HepG2 (cell line): Measurements from ENCODE around the gene PKMYT1. TPM values are rescaled to one million over a fixed set of nuclear protein-coding genes. Genes with fewer than 3 reads are reported as not detected.

Experiments used
- ARNT ChIP-seq: fragments of 450-650 bp; IDR thresholded peaks from 2 replicates; pipeline ENCODE4 v1.6.1; 2017
- GTF3A ChIP-seq: sonication (generic); formaldehyde crosslinking; conservative IDR thresholded peaks from 2 replicates; pipeline ENCODE4 v1.4.0; 2020; ENCODE audit warnings: mild to moderate bottlenecking, missing genetic modification reagents
- KLF12 ChIP-seq: sonication (generic); formaldehyde crosslinking; IDR thresholded peaks from 2 replicates; pipeline ENCODE4 v1.4.0; 2020; ENCODE audit warnings: missing genetic modification reagents, borderline replicate concordance
- MEIS2 ChIP-seq: sonication (generic); formaldehyde crosslinking; IDR thresholded peaks from 2 replicates; pipeline ENCODE4 v1.9.0; 2021; ENCODE audit warnings: mild to moderate bottlenecking, missing genetic modification reagents
- POLR2G ChIP-seq: fragments of 200-400 bp; formaldehyde crosslinking; IDR thresholded peaks from 2 replicates; pipeline ENCODE4 v1.6.1; 2018; ENCODE audit warnings: mild to moderate bottlenecking, low read depth, low read length, moderate library complexity
- ZNF354B ChIP-seq: sonication (generic); formaldehyde crosslinking; IDR thresholded peaks from 2 replicates; pipeline ENCODE4 v1.8.0; 2022; ENCODE audit warnings: mild to moderate bottlenecking, missing genetic modification reagents
- ZNF564 ChIP-seq: sonication (generic); formaldehyde crosslinking; IDR thresholded peaks from 2 replicates; pipeline ENCODE4 v1.8.1; 2023; ENCODE audit warnings: mild to moderate bottlenecking, missing genetic modification reagents
- polyA plus RNA-seq, 8 experiments: library from polyadenylated mRNA; depleted of rRNA in 3 of 8; stranded (reverse) in 7 of 8; unstranded in 1 of 8; fragments of >200 nt; fragmentation: Illumina TruSeq in 4 of 8; extraction: Trizol in 4 of 8; gene quantifications; 2 replicates each; pipeline versions ENCODE4 v1.2.1 to v1.2.3, GENCODE V29; 2011 to 2016; ENCODE audit warnings: low read depth in 4 of 8, missing spikeins in 1 of 8, mixed read lengths in 1 of 8; ENCODE audit not compliant: insufficient read depth in 1 of 8
- total RNA-seq, 5 experiments: library from RNA; depleted of rRNA; stranded (reverse); fragments of >200 nt; fragmentation: Illumina TruSeq; extraction: Trizol; gene quantifications; 2 replicates each; pipeline ENCODE4 v1.2.3, GENCODE V29; 2016; ENCODE audit warnings: low read depth in 1 of 5
- TF ChIP-seq, protein P1 (sequence below): sonication (generic); formaldehyde crosslinking; IDR thresholded peaks from 2 replicates; pipeline ENCODE4 v1.8.1; 2022; ENCODE audit warnings: low read depth, mild to moderate bottlenecking, missing genetic modification reagents
- TF ChIP-seq, protein P2 (sequence below): sonication (generic); formaldehyde crosslinking; IDR thresholded peaks from 2 replicates; pipeline ENCODE4; 2020; ENCODE audit warnings: missing genetic modification reagents, mild to moderate bottlenecking, borderline replicate concordance
- TF ChIP-seq, protein P3 (sequence below): sonication (generic); formaldehyde crosslinking; IDR thresholded peaks from 2 replicates; pipeline ENCODE4 v1.5.0; 2020; ENCODE audit warnings: missing genetic modification reagents
- TF ChIP-seq, protein P4 (sequence below): sonication (generic); formaldehyde crosslinking; IDR thresholded peaks from 2 replicates; pipeline ENCODE4 v1.5.1; 2020; ENCODE audit warnings: missing genetic modification reagents, mild to moderate bottlenecking, borderline replicate concordance
- TF ChIP-seq, protein P5 (sequence below): sonication (generic); formaldehyde crosslinking; IDR thresholded peaks from 2 replicates; pipeline ENCODE4 v1.4.0; 2020; ENCODE audit warnings: missing genetic modification reagents

The PKMYT1 gene
- total and polyA plus RNA-seq, 2 of the 13 experiments (the other 11 are each of a cell fraction or from before 2014, with no cell fraction given): 7.0 to 27.8 TPM

DNA sequence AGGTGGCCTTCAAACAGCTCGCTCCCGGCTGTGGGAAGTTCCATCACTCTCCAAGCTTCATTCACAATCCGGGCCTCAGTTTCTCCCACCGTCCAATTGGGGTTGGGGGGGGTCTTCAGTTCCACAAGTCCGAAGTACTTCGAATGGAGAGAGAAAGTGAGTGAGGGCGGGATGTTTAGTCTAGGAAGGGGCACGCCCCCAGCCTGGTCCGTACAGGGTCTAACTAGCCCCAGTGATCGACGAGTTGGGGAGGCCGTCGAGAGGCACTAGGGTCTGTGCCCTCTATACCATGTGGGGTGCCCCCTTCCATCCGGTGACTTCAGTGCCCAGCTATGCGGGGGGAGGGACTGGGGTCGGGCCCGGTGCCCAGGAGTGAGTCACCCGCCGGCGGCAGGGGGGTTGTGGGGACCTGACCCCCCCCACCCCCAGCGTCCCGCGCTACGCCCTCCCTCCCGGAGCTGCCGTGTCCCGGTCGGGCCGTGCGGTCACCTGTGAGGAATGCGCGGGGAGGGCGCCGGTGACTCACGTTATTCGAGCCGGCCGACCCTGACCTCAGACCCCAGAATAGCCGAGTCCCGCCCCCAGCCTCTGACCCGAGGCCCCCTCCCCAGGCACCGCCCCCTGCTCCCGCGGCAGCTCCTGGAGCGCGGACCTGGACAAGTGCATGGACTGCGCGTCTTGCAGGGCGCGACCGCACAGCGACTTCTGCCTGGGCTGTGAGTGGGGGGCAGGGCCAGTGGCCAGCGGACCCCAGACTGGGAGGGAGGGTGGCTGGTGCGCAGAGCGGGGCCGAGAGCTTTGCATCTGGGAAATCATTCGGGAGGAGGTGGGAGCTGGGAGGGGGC is 40.6 kb upstream of the PKMYT1 start (continued):
- TF ChIP-seq, protein P1, sequence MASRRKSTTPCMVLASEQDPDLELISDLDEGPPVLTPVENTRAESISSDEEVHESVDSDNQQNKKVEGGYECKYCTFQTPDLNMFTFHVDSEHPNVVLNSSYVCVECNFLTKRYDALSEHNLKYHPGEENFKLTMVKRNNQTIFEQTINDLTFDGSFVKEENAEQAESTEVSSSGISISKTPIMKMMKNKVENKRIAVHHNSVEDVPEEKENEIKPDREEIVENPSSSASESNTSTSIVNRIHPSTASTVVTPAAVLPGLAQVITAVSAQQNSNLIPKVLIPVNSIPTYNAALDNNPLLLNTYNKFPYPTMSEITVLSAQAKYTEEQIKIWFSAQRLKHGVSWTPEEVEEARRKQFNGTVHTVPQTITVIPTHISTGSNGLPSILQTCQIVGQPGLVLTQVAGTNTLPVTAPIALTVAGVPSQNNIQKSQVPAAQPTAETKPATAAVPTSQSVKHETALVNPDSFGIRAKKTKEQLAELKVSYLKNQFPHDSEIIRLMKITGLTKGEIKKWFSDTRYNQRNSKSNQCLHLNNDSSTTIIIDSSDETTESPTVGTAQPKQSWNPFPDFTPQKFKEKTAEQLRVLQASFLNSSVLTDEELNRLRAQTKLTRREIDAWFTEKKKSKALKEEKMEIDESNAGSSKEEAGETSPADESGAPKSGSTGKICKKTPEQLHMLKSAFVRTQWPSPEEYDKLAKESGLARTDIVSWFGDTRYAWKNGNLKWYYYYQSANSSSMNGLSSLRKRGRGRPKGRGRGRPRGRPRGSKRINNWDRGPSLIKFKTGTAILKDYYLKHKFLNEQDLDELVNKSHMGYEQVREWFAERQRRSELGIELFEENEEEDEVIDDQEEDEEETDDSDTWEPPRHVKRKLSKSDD (CRISPR knock-in tag): no peak
- TF ChIP-seq ZNF564 (CRISPR knock-in tag) (no peak; the same call in 1 of the 2 replicates), GTF3A (CRISPR knock-in tag) (peak; percentile 84; the same call in 1 of the 2 replicates), MEIS2 (CRISPR knock-in tag) (peak; percentile 59; the same call in 1 of the 2 replicates), POLR2G (peak; percentile 76), KLF12 (CRISPR knock-in tag) (peak; percentile 67), ARNT (no peak), ZNF354B (CRISPR knock-in tag) (no peak)
- TF ChIP-seq, protein P2, sequence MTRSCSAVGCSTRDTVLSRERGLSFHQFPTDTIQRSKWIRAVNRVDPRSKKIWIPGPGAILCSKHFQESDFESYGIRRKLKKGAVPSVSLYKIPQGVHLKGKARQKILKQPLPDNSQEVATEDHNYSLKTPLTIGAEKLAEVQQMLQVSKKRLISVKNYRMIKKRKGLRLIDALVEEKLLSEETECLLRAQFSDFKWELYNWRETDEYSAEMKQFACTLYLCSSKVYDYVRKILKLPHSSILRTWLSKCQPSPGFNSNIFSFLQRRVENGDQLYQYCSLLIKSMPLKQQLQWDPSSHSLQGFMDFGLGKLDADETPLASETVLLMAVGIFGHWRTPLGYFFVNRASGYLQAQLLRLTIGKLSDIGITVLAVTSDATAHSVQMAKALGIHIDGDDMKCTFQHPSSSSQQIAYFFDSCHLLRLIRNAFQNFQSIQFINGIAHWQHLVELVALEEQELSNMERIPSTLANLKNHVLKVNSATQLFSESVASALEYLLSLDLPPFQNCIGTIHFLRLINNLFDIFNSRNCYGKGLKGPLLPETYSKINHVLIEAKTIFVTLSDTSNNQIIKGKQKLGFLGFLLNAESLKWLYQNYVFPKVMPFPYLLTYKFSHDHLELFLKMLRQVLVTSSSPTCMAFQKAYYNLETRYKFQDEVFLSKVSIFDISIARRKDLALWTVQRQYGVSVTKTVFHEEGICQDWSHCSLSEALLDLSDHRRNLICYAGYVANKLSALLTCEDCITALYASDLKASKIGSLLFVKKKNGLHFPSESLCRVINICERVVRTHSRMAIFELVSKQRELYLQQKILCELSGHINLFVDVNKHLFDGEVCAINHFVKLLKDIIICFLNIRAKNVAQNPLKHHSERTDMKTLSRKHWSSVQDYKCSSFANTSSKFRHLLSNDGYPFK (CRISPR knock-in tag): no peak
- TF ChIP-seq, protein P3, sequence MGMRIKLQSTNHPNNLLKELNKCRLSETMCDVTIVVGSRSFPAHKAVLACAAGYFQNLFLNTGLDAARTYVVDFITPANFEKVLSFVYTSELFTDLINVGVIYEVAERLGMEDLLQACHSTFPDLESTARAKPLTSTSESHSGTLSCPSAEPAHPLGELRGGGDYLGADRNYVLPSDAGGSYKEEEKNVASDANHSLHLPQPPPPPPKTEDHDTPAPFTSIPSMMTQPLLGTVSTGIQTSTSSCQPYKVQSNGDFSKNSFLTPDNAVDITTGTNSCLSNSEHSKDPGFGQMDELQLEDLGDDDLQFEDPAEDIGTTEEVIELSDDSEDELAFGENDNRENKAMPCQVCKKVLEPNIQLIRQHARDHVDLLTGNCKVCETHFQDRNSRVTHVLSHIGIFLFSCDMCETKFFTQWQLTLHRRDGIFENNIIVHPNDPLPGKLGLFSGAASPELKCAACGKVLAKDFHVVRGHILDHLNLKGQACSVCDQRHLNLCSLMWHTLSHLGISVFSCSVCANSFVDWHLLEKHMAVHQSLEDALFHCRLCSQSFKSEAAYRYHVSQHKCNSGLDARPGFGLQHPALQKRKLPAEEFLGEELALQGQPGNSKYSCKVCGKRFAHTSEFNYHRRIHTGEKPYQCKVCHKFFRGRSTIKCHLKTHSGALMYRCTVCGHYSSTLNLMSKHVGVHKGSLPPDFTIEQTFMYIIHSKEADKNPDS (CRISPR knock-in tag): no peak
- TF ChIP-seq, protein P4, sequence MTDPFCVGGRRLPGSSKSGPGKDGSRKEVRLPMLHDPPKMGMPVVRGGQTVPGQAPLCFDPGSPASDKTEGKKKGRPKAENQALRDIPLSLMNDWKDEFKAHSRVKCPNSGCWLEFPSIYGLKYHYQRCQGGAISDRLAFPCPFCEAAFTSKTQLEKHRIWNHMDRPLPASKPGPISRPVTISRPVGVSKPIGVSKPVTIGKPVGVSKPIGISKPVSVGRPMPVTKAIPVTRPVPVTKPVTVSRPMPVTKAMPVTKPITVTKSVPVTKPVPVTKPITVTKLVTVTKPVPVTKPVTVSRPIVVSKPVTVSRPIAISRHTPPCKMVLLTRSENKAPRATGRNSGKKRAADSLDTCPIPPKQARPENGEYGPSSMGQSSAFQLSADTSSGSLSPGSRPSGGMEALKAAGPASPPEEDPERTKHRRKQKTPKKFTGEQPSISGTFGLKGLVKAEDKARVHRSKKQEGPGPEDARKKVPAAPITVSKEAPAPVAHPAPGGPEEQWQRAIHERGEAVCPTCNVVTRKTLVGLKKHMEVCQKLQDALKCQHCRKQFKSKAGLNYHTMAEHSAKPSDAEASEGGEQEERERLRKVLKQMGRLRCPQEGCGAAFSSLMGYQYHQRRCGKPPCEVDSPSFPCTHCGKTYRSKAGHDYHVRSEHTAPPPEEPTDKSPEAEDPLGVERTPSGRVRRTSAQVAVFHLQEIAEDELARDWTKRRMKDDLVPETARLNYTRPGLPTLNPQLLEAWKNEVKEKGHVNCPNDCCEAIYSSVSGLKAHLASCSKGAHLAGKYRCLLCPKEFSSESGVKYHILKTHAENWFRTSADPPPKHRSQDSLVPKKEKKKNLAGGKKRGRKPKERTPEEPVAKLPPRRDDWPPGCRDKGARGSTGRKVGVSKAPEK (CRISPR knock-in tag): 0 out of 2 replicates have a peak, but pooled peaks have one; percentile 57
- TF ChIP-seq, protein P5, sequence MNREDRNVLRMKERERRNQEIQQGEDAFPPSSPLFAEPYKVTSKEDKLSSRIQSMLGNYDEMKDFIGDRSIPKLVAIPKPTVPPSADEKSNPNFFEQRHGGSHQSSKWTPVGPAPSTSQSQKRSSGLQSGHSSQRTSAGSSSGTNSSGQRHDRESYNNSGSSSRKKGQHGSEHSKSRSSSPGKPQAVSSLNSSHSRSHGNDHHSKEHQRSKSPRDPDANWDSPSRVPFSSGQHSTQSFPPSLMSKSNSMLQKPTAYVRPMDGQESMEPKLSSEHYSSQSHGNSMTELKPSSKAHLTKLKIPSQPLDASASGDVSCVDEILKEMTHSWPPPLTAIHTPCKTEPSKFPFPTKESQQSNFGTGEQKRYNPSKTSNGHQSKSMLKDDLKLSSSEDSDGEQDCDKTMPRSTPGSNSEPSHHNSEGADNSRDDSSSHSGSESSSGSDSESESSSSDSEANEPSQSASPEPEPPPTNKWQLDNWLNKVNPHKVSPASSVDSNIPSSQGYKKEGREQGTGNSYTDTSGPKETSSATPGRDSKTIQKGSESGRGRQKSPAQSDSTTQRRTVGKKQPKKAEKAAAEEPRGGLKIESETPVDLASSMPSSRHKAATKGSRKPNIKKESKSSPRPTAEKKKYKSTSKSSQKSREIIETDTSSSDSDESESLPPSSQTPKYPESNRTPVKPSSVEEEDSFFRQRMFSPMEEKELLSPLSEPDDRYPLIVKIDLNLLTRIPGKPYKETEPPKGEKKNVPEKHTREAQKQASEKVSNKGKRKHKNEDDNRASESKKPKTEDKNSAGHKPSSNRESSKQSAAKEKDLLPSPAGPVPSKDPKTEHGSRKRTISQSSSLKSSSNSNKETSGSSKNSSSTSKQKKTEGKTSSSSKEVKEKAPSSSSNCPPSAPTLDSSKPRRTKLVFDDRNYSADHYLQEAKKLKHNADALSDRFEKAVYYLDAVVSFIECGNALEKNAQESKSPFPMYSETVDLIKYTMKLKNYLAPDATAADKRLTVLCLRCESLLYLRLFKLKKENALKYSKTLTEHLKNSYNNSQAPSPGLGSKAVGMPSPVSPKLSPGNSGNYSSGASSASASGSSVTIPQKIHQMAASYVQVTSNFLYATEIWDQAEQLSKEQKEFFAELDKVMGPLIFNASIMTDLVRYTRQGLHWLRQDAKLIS (CRISPR knock-in tag): peak; percentile 46; the same call in 1 of the 2 replicates
